Gastrocnemius medialis (tissue), 4 donors: ENCODE measurements around the gene CHST9.

Source experiments
- CTCF ChIP-seq, 5 experiments: fragments of 450-650 bp in 3 of 5; fragments of 200-600 bp in 2 of 5; sonication (generic) in 2 of 5; IDR thresholded peaks in 4 of 5; conservative IDR thresholded peaks in 1 of 5; 1 replicate in 4 of 5; 2 replicates in 1 of 5; pipeline ENCODE4 v1.5.1; 2016 to 2019; ENCODE audit warnings: antibody characterized with exemption in 5 of 5, mild to moderate bottlenecking in 3 of 5, moderate library complexity in 3 of 5
- POLR2A ChIP-seq, 2 donors: fragments of 450-650 bp; IDR thresholded peaks; one replicate each; pipeline ENCODE4 v1.6.1; 2017; ENCODE audit warnings: antibody characterized with exemption in 2 of 2, mild to moderate bottlenecking in 2 of 2, moderate library complexity in 2 of 2

GRCh38 chr18:27206411-27206810, 21.3 kb upstream of the CHST9 start:
- no peak for TF ChIP-seq CTCF (IDR thresholded peaks at IDR 0.05 in 4 of 5, conservative IDR thresholded peaks at IDR 0.05 in 1 of 5)
- TF ChIP-seq POLR2A (IDR thresholded peaks at IDR 0.05): no peak
